ENCODE data around the gene MSI2.
A peak's percentile ranks its signal among the peaks of the same experiment; 100 is the strongest.
"Not testable (repeated sequence)": the region's sequence is repeated elsewhere in the genome, so short reads cannot be mapped to it uniquely, and the experiment has no call there.

MSI2 gene

GRCh38 chr17:57484826-57485565 lies 228.7 kb downstream of the MSI2 start:
- no peak for DNase-seq (ENCODE audit: low spot score)

DNA sequence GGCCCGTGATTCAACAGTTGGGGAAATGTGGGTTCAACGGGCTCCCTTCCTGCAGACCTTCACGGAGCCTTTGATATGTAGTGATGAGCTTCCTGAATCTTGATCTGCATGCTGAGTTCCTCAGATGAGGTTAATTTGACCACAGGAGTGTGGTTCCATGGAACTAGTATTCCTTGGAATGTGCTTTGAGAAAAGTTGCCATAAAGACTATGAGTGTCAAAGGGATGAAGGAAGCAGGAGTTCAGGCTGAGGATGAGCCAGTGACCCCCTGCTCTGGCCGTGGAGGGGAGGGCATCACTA lies 229.2 kb downstream of the MSI2 start:
- DNase-seq (ENCODE audit: low spot score) = no peak

DNA sequence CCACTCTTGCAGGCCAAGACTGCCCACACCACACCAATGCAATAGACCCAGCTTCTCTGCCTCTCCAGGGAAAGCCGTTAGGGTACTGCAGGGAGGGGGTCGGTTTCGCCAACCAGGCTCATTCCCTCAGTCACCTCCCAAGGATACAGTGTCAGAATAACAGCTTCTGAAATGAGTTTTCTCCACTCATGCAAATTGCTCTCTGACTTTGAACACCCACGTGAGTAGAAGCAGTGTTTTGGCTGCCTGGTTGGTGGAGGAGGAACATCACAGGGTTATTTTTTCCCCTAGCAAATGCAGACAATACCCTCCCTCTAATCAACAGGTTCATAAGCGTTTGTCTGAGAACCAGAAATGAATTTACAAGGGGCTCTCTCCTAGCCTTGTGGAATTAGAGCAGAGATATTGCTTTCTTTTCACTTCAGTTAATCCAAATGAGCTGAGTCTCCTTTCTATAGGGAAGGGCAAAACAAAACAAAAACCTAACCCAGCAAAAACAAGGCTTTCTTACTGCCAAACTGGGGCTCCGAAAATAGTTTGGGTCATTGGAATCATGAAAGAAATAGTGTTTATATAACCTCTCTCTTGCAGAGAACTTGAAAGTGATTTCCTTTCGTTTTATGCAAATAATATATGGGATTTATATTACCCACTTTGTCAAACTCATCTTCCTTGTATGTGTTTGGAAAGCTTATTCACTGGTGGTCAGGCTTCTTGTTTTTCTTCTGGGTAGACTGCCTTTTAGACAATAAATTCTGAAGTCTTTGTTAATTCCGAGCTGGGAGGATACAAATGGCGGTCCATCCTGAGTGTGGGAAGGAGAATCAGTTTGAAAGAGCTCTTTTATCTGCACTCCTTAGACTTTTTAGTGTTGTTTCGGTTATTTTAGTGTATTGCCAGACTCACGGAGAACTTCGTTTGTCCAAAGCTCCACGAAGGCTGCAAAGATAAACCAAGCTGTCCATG lies 229.9 kb downstream of the MSI2 start:
- DNase-seq (ENCODE audit: low spot score) = no peak

DNA sequence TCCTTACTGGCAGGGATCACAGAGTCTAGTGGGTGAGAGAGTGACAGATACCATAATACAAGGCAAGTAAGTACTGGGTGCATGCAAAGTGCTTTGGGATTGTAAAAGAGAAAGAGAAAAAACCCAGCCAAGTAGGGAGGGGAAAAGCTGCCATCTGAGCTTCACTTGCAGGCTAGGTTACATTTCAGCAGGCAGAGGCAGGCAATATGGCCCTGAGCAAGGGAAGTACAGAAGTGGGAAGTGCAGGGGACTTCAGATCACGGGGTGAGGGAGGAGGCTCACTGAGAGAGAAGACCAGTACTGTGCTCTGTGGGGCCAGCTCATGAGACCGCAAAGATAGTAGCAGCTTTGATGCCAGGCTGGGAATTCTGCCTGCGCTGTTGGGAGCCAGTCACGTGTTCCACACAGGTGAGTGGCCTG lies 230.6 kb downstream of the MSI2 start:
- no peak for DNase-seq (ENCODE audit: low spot score)

DNA sequence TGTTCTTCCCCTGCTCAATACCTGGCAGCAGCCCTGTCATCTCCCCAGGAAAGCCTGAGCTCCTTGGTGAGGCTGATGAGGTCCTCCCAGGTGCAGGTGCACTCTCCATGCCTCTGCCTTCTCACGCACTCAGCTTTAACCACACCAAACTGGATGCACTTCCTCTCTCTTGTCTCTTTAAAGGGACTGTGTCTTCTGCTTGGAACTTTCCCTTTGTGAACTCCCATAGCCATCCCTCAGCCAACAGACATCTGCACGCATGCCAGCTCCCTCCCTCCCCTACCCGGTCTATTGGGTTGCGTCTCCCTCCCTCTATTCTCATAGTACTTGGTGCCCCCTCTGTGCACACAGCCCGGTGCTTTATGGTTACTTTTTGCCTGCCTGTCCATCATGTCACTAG lies 231.2 kb downstream of the MSI2 start:
- no peak for DNase-seq (ENCODE audit: low spot score)

GRCh38 chr17:57488856-57489255 lies 232.5 kb downstream of the MSI2 start:
- no peak for DNase-seq (ENCODE audit: low spot score)

DNA sequence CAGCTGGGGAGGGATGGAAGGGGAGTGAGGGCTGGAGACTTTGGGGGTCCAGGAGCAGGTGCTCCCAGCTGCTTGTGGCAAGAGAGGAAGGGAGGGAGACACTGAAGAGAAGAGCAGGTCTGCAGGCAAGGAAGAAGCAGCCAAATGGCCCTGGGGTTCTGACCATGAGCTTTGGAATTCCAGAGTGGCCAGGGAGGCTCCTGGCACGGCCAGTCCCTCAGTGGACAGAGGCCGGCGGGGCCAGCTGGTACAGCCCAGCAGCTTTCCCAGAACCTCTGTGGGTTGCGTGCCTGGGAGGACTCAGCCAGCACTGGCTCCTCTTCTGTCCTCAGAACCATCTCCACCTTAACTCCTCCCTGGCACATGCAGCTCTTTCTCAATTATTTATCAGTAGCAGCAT lies 233.0 kb downstream of the MSI2 start:
- no peak for DNase-seq (ENCODE audit: low spot score)

DNA sequence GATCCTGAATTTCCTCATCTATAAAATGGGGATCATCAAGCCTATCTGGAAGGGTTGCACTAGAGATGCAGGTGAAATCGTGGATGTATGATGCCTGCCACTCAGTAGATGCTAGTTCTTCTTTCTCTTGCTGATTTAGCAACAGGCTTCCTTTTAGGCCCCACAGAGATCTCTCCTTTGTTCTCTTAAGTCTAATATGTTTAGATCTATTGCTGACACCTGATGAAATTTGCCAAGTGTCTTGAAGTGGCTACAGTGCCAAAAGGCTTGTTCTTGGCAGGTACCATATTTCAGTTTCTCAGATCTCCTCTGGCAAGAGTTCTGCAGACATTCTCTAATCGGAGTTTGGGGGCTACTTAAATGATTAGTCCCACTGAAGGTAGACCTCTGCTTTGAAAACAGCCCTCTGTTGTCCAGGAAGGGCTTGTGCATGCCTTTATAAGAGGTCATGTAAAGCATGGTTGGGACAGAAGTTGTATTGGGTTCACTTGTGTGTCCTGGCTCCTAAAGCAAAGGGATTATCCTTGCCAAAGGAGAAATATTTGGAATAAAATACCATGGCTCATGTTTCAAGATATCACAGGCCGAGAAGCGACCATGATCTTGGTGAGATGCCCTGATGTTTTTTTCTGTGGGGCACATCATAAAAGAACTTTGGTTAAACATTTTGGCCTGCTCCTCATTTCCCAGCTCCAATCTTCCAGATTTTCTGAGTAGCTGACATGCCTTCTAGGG lies 234.0 kb downstream of the MSI2 start:
- DNase-seq (ENCODE audit: low spot score) = no peak

GRCh38 chr17:57490890-57491289 lies 234.6 kb downstream of the MSI2 start:
- no peak for DNase-seq (ENCODE audit: low spot score)

- no peak for DNase-seq (ENCODE audit: low spot score)
These were observed 236.8 kb downstream of the MSI2 start for GRCh38 chr17:57493171-57493570.

- DNase-seq (ENCODE audit: low spot score) = no peak
These were observed 237.3 kb downstream of the MSI2 start for GRCh38 chr17:57493625-57494024.

DNA sequence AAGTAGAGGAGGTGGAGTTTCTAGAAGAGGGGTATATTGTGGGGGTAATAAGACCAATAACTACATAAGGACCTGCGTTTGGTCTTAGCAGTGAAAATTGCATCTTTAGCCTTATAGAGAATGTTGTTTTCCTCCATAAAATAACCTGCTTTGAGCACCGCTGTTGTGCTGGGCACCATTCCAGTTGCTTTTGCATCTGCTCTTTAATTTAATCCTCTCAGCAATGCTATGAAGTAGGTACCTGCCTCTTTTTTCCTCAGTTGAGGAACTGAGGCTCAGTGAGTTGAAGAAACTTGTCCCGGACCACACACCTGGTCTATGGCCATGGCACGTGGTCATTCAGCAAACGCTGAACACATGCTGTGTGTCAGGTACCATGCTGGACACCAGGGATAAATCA lies 238.1 kb downstream of the MSI2 start:
- DNase-seq (ENCODE audit: low spot score) = no peak

GRCh38 chr17:57495771-57496170 lies 239.4 kb downstream of the MSI2 start:
- no peak for DNase-seq (ENCODE audit: low spot score)

GRCh38 chr17:57496382-57496781 lies 240.1 kb downstream of the MSI2 start:
- DNase-seq (ENCODE audit: low spot score) = no peak

GRCh38 chr17:57498443-57498842 lies 242.1 kb downstream of the MSI2 start:
- DNase-seq (ENCODE audit: low spot score) = no peak

GRCh38 chr17:57499221-57499620 lies 242.9 kb downstream of the MSI2 start:
- not testable (repeated sequence) for DNase-seq (ENCODE audit: low spot score)

- peak; percentile 54 for DNase-seq (ENCODE audit: low spot score)
These were observed 243.3 kb downstream of the MSI2 start for GRCh38 chr17:57499648-57500049.

GRCh38 chr17:57501016-57501415 lies 244.7 kb downstream of the MSI2 start:
- no peak for DNase-seq (ENCODE audit: low spot score)

DNA sequence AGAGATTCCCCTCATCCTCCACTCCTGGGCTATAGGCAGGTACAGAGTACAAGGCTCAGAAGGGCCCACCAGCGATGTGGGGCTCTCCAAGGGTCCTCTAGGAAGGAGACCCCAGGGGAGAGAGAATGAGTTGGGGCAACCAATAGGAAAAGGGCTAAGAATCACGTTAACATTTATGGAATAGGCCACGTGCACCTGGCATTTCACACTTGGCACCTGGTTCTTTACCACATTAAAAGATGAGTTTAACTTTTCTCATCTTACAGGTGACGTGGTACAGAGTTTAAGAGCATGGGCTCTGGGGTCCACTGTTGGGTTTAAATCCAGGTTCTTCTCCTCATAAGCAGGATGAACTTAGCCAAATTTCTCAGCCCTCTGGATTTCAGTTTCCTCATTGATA lies 245.7 kb downstream of the MSI2 start:
- DNase-seq (ENCODE audit: low spot score) = no peak

DNA sequence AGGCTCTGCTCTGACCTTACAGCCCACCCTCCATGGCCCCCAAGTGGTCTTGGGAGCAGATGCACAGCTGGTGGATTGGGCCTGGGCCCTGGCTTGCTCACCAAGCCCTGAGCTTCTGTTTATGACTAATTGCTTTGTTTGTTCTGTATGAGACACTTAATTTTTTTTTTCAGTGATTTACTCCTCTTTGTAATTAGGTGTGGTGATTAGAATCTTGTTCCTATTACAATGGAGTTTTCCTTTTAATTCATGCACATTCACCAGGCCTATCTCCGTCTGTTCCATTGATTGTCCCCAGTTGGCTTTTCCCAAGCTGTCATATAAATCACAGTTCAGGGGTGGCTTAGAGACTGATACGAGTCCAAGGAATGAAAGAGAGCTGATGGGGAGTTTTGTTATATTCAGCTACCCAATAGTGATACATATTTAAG lies 246.5 kb downstream of the MSI2 start:
- DNase-seq (ENCODE audit: low spot score) = no peak

DNA sequence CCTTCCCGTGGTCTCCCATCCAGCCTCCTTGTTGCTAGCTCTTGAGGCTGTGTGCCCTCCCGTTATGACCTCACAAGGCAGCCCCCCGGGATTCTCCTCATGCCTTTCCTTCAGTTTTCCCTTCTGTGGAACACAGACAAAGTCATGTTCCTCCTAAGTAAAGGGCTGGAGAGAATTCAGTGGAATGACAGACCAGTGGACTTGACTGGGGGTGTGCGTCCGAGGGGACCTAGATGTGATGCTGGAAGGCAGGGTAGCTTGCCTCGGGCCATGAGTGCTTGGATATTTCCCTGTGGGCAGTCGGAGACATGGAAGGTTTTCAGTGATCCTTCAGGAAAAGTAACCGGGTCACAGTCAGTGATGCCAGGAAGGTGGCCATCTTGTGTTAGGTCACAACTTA lies 247.9 kb downstream of the MSI2 start:
- no peak for DNase-seq (ENCODE audit: low spot score)
